Eye (tissue), 1 donor: Measurements from ENCODE around the gene ZBTB7B.

ENCODE experiments used
- DNase-seq: peaks from one replicate; pipeline ENCODE4 v3.0.0-alpha.2; 2015

The ZBTB7B gene

DNA sequence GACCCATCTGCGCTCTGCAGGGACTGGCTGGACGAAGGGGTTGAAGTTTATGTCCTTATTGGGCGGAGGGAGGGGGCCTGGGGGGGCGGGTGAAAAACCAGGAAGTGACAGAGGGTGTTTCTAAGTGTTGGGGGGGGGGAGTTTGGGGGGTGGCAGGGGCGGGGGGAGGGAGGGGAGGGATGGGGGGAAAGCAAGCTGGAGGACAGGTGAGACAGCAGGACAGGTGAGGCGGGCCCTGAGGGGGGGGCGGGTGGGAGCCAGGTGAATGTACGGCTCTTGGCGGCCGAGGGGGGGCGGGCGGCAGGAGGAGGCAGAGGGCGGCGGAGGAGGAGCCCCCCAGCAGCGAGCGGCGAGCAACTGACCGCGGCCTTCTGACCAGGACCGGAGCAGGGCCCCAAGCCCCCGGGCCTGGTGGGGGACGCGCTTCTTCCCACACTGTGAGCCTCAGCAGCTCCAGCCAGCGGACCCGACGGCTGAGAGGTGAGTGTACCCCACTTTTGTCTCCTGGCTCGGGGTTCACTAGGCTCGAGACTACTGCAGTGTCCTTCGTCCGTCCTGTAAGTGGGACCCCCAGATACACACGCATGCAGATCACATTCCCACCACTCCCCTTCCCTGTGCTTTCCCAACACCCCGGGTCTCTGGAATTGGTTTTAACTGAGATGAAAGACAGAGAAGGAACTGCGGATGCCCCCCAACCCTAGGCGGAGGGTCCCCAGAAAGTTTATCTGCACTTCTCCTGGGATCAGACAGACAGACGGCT lies at the start of gene ZBTB7B:
Gene ZBTB7B (plus strand): TSS at position 339 of the 763 bp plus-strand sequence. CDS start 11,859 bp downstream, outside the sequence.
- DNase-seq: peak; percentile 74

DNA sequence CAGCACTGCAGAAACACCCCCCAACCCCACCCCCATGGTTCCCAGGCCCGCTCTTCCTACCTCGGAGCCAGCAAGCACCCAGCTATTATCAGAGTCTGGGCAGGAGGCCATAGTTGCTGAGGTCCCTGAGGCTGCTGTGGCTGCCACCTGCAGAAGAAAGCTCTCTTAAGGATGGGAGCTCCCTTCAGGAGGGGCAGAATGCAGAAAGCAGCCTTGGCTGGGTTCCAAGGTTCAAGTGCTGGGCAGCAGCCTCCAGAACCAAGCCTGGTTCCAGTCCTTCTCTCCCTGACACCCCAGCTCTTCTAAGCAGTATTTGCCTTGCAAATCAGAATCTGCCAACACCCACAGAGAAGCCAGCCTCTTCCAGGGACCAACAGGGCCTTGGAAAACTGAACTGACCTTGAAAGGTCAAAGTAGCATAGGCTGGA lies 49.0 kb upstream of the ZBTB7B start:
- DNase-seq: no peak

DNA sequence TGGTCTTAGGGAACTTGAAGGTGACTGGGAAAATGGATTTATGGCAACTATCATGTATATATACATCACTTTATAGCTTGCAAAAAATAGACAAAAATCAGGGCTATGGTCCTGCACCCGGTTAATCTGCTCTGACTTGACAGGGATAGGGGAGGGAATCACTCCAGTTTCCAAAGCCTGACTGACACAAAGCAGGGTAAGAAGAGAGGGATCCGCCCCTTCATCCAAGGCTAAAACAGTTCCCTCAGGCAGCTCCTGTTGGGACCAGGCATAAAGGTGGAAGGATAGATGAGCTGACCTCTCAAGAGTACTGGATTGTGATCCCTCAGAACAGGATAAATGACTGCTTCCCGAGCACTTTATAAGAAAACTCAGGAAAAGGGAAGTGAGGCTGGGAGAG lies 48.1 kb upstream of the ZBTB7B start:
- no peak for DNase-seq

DNA sequence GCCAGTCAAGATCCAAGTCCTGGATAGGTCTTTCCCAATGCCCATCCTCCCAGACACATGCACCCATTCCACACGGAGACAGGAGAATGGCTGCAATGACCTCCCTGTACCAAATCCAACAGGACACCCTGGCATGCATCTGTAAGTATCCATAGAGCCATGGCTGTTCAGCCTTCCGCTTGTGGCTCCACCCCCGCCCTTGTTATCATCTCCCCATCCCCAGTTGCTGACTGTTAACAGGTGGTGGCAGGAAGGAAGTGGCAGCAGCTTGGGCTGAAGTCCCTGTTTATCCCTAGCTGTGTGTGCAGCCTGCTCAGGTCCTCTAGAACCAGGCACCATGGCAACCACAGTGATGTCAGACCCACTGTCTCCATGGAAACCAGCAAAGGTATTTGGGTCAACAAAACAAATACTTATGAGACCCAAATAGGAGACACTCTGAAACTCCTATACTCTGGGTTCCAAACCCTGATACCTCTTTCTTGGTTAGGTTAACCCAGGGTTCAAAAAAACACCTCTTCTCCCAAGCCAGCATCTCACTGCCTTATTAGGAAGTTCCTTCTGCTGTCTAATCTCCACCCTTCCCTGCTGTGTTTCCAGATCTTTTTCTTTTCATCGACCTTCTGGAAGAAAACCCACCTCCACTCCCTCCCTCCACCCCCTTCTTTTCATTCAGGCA lies 47.4 kb upstream of the ZBTB7B start:
- DNase-seq: peak; percentile 92

DNA sequence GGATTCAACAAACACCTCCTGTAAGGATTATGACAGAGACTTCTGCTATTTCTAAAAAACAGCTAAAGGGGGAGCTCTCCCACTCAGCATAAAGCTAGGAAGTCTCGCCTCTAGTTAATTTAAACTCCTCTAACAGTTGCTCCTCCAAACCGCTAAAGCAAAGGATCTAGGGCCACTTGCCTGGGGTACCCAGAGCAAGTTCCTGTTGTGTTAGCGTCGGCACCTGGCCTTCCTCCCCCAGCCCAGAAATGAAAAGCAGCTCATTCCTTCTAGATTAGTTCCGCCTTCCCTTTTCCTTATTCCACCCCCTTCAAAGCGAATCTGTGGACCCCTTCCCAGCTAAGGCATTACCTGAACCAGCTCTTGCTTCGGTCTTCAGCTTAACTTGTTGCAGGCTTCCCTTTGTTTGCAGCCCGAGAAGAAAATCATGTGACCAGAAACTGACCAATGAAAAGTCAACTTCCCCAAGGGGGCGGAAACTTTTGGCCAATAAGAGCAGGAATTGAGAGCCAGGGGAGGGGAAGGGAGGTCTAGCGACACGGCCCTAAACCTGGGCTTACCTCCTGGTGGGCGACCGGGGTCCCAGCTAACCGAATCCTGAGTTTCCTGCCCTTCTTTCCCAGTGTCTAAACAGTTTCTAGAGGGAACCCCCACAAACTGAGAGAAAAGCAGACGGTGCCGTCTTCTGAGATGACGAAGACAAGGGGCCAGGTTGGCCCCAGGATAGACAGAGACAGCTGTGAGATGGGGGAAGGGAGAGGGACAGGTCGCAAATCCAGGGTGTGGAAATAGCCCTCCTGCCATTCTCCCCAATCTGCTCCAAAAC lies 46.7 kb upstream of the ZBTB7B start, which contains the start of gene PBXIP1:
Gene PBXIP1 (minus strand): TSS at position 382 of the 826 bp plus-strand sequence. CDS start 2,378 bp downstream, outside the sequence.
- DNase-seq: peak; percentile 99

DNA sequence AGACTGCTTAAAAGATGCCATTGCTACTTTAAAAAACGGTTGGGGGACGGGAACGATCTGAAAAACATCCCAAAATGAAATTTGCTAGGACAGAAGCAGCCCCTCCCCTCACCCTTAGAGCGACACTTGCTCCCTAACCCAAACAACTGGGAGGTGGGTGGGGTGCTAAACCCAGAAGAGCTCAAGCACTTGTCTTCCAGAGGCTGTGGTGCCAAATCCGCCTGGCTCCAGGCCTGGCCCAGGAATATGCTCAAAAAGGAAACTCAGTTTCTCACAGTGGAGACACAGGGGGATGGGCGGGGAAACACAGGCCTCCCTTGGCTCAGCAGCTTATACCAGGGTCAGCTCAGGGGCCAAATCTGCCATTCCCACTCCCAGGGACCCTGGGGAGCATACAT lies 46.1 kb upstream of the ZBTB7B start:
- DNase-seq: no peak

DNA sequence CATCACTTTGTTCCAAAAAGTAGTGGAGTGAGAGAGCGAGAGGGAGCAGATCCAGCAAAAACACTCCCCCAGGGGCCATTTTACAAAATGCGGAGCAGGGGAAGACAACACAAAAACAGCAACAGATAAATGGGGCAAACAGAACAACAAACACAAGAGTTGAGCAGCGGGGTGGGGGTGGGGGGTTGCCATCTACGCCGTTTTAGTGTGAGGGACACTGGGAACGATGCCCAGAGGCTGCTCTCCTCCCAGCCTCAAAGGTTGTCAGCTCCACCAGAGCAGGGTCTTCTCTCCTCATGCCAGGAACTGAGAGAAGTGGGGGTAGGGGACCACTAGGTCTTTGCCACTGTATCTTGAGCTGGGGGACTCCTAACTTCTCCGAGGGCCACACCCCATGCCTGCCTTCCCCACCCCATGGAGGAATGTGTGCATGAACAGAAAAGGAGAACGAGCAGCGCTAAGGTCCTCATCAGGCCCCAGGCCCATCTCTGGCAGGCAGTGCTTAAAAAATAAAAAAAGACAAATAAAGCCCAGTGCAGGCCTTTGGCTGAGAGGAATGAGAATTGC lies 45.4 kb upstream of the ZBTB7B start:
- DNase-seq: no peak

DNA sequence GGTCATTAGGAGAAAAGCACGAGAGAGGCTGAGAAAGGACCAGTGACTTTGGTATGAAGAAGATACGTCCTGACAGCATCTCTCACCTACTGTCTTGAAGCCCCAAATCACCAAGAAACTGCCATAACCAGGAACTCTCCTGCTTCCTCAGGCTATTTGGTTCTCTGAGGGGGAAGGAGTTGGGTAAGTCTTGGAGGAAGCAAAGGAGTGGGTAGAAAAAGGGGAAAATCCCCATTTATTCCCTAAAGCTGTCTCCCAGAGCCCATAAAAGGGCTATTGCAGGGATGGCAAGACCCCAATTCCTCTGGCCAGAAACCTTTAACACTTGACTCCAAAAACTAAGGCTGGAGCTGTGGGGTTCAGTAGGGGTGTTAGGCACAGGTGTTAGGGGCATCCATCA lies 44.6 kb upstream of the ZBTB7B start:
- DNase-seq: no peak

DNA sequence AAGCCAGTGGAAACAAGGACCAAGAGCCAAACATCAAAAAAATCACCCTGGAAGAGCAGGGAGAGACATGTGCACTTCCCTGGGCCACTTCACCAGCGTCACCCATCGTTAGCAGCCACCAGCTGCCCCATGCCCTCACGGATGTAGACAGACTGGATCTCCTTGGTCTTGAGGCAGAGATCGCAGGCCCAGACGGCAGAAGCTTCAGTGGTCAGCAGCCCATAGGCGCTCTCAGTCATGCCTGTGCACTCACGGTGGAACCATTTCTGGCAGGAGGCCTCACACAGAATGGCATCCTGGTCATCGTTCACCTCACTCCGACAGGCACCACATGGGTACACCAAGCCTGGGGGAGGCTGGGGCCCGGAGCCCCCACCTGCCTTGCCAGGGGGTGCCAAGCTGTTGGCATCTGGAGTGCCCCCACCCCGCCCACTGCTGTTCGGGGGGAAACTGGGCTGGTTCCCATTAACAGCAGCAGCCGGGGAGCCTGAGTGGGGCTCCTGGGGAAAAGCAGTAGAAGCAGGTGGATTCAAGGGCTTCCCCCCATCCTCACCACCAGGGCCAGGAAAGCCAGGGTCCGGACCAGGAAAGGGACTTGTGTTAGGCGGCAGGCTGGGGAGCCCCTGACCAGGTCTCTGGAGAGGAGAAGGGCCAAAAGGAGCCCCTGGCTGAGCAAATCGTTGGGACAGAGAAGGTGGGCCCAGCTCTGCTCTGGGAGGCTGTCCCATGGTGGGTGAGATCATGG lies 43.7 kb upstream of the ZBTB7B start:
- no peak for DNase-seq

DNA sequence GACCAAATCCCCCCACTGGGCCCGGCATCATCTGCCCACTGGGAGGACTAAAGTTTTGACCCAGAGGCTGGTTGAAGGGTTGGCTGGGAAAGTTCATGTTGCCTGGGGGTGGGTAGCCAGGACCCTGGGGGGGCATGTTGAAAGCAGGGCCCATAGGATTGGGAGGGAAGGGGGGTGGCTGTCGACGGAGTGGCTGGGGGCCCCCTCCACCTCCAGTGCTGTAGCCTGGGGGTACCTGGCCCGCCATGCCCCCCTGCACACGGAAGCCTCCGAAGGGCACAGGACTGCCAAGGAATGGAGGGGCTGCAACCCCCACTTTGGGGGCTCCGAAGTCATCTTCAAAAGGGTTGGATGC lies 43.2 kb upstream of the ZBTB7B start:
- no peak for DNase-seq

DNA sequence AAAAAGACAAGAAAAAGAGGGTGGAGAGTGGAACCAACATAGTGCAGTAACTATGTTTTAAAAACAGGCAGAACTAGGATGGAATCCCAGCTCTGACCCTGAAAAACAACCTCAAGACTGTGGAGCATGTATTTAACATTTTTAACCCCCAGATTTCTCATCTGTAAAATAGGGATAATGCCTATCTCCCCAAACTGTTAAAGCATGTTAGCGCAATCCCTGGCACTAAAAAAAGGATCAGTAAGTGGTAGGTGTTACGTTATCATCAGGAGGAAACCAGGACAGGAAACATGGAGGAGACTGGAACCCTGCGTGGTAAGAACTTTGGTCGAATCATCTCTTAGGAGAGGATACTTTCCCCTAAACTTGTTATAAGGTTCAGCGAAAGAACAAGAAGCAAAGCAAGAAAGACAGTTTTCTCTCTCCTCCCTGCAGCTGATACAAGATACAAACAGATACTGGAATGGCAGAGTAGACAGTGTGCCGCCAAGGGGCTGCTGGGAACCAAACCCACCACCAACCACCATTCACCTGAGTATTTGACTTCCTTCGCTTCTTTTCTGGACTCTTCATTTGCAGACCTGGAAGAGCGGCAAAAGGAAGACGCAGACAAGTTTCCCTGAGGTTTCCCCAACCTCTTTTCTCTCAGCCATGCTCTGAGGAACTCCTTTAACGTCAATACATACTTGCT lies 42.0 kb upstream of the ZBTB7B start:
- no peak for DNase-seq

DNA sequence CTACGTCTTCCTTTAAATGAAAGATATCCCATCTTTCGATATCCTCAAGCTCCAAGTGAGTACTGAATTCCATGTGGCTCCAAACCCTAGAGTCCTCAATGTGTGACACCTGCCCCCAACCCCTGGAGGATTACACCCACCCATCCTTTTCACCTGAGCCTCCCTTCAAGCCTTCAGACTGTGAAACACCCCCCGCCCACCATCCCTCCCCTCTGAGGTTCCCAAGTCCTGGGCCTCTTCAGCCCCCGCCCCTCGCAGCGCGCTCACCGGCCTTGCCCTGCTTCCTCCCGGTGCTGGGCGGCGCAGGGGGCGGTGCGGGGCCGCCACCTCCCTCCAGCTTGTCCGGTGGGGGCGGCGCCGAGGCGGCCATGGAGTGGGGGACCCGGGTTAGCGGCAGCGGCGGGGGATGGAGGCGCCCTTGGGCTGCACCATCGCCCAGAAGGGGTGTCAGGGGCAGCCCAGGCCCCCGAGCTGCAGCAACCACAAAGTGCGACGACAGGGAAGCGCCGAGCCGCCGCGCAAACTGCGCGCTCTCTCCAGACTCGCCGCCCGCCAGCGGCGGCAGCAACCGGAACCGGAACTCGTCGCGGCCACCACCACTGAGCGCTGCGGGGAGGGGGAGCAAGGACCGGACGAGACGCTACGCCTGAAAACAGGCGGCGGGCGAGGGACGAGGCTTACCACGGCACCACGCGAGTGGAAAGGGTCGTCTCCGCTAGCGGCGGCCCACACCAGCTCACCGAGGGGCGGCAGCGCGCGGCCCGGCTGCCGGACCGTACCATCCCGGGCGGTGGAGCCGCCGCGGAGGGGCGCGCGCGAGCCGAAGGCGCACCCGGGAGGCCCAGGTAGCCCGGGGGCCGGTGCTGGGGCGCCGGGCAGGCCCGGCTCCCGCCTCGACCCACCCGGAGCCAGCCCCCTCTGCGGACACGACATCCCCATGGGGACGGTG lies 41.1 kb upstream of the ZBTB7B start, which contains the start of gene PYGO2:
Gene PYGO2 (minus strand): TSS at position 576 of the 949 bp plus-strand sequence. CDS start 206 bp downstream, at position 370.
- DNase-seq: peak; percentile 94

DNA sequence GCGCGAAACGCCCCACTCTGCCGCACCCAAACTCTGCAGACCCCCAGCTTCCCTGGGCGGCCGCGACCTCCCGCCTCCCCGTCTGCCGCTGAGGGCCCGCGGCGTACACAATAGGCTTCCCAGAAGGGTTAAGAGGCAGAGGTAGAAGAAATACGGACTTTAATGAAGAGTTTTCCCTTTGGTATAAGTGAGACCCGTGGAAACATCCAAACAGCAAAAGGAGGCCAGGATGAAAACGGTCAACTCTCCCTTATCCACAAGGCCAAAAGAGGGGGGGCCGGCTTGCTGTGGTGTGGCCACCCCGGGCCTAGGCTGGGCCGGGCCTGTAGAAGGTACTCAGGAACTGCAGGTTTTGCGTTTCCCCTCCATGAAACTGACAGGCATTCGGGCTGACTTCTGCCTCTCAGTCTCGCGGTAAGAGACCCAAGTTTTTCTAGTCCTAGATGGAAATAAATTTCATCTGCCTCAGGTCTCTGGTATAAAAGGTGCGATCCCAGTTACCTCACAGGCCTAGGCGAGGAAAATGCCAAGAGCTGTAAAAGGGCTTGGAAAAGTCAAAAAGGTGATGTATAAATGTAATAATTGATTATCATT lies 40.3 kb upstream of the ZBTB7B start:
- DNase-seq: no peak

DNA sequence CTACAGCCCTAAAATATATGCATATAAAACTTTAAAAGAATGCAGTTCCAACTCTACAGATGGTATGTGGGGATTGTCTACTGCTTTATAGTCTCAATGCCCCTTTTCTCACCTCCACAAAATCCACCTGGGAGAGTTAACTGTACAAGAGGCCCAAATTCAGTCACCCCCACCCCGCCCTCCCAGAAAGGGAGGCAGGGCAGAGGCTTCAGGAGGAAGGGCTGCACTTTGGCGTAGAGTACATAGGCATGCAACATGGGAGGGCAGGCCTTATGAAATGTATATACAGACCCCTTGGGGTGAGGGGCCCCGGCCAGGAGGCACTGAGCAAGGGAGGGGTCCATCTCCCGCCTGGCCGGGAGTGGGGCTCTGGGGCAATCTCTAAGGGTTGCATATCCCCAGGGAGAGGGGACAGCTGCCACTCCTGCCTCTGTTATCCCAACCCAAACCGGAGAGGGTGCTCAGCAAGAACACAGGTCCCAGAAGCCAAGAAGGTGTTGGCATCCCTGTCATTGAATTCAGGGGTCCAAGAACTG lies 39.7 kb upstream of the ZBTB7B start:
- DNase-seq: no peak

DNA sequence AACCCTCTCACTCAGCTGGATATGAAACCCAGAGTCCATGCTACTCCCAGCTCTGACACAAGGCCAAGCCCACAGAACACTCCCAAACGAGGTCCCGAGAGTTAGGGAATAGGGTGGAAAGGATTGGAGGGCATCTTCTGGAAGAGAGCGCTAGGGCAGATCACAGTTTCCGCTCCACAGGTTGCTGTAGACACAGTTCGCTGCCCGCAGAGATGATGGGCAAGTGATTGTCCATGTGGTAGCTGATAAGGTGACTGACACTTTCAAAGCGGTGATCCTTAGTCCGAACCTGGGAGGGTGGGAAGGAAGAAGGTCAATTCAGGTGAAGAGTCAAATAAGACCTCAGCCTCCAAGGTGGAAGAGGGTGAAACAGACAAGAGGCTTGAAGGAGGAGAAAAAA lies 39.0 kb upstream of the ZBTB7B start:
- no peak for DNase-seq

DNA sequence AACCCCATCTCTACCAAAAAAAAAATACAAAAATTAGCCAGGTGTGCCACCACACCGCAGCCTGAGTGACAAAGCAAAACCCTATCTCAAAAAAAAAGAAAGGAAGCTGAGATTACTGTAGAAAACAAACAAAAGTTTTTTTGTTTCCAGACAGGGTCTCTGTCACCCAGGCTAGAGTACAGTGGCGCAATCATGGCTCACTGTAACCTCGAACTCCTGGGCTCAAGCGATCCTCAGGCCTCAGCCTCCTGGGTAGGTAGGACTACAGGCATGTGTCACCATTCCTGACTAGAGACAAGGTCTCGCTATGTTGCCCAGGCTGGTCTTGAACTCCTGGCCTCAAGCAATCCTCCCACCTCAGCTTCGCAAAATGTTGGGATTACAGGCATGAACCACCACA lies 38.2 kb upstream of the ZBTB7B start:
- DNase-seq: no peak

DNA sequence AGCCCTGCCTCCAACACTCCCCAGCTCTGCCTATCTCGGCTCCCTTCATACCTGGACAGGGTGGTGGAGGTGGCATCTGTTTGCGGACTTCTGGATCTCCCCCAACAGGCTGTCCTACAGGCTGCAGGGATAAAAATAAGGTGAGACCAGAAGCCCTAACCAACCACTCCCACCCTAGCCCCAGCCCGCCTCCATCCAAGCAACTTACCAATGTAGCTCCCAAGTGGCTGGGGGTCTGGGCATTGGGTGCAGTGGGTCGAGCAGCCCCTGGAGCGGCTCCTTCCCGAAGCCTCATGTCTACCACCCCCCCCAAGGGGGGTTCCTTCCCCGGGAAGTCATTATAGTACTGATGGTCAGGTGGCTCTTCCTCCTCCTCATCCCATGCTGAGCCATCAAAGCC lies 36.5 kb upstream of the ZBTB7B start:
- DNase-seq: no peak

DNA sequence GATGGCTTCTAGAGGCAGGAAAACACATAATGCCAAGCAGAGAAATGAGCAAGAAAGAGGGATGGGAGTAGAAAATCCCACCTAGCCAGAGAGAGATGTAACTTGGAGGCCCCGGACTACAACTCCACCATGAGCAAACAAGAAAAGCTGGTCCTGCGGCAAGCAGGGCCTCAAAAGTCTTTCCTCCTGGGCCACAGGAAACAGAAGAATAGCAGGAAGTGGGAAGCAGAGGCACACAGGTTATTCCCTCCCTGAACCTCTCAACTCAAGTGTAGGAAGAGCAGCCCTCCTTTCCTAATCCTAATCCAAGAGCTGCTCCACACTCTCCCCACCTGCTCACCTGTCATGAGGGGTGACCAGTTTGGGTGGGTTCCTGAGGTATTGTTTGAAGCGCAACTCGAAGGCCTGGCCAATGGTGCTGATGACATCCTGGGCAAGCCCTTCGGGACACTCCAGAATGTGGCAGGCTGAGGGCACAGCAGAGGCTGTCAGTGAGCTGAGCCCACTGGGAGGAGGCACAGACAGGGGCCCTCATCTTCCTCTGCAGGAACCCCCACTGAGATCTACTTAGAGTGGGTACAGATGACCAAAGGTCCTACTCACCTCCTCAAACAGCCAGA lies 35.2 kb upstream of the ZBTB7B start:
- DNase-seq: no peak

DNA sequence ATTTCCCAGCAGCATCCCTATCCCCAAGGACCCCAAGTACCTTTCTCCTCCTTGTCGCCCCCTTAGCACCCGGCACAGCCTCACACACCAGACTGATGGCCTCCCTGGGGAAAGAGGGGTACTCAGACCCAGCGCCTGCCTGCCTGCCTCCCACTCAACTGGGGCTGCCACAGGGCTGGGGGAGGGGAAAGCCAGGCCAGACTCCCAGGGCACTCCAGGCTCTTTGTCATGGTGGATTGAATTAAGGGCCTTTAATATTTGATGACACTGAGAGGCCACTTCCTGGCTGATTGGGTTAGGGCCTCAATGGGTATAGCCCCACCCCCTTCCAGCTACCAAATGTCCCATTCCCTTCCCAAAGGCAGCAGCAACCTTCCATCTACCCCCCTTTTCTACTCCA lies 33.9 kb upstream of the ZBTB7B start:
- peak; percentile 76 for DNase-seq
